Right lobe of liver (tissue), 4 donors: ENCODE data around the gene PCDHB15.
"Not testable (repeated sequence)": the region's sequence is repeated elsewhere in the genome, so short reads cannot be mapped to it uniquely, and the experiment has no call there.

Source experiments
- CTCF ChIP-seq, 4 donors: fragments of 200-600 bp in 3 of 4; fragments of 450-650 bp in 1 of 4; IDR thresholded peaks; one replicate each; pipeline versions ENCODE4 v1.5.1 to v1.8.0; 2016 to 2022; ENCODE audit warnings: antibody characterized with exemption in 4 of 4, mild to moderate bottlenecking in 2 of 4
- POLR2A ChIP-seq: fragments of 450-650 bp; IDR thresholded peaks from one replicate; pipeline ENCODE4 v1.6.1; 2017; ENCODE audit warnings: antibody characterized with exemption, mild to moderate bottlenecking
- donor health status: DM: no; HTN: no; CAD: no.
- donor health status: DM: no; HTN: no; CAD: no.
- donor health status: DM: no; HTN: yes; CAD: no.

- TF ChIP-seq CTCF (IDR thresholded peaks at IDR 0.05); POLR2A: not testable (repeated sequence)
Measured at GRCh38 chr5:141215504-141215903, 29.7 kb upstream of the PCDHB15 start.
